Renal cortical epithelial cell (primary cell): ENCODE measurements around the gene GRB2. TPM values are rescaled to one million over a fixed set of nuclear protein-coding genes. Genes with fewer than 3 reads are reported as not detected.
A peak's percentile ranks its signal among the peaks of the same experiment; 100 is the strongest.

Experiments used
- DNase-seq: peaks from one replicate; pipeline ENCODE4 v3.0.0-alpha.2; 2011; ENCODE audit warnings: low read depth
- total RNA-seq: library from RNA; depleted of rRNA; stranded (reverse); fragments of >200 nt; gene quantifications from 2 replicates; pipeline ENCODE4 v1.2.3, GENCODE V29; 2014

The GRB2 gene
- total RNA-seq, 1 donor from 2014 or later, result 110 TPM

GRCh38 chr17:75414488-75414887 is 9.0 kb upstream of the GRB2 start:
- DNase-seq, result no peak

DNA sequence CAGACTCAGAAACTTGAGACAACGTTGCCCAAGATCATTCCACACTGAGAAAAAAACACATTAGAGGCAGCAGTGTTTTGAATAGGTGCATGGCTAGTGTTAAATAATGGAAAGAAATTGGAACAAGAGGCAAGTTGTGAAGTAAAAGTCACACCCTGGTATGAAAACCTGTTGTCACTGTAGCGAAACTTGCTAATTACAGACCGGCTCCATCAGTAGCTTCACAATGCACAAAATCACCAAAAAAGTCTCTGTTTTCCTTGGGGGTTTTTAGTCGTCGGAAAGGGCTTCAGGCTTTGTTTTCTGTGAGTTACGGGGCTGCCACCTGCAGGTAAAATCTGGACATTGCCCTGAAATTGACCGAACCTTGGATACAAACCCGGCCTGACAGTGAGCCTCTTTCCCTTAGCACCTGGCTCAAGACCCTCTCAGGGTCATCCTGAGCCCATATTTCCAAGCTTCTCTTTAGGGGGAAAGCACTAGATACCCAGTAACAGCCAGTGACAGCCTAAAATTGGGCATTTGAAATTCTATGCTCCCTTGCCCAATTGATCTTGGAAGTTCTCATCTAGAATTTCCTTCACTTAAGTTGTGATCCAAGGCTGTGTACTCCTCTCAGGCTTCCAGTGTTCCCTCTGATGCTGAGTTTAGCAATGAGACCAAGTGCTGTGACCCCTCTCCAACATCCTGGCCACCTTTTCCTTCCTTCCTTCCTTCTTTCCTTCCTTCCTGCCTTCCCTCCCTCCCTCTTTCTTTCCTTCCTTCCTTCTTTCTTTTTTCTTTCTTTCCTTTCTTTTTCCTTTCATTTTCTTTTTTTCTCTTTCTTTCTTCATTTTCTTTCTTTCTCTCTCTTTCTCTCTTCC is 7.2 kb upstream of the GRB2 start:
- DNase-seq, result peak; percentile 58

- no peak for DNase-seq
These were observed 6.0 kb upstream of the GRB2 start for GRCh38 chr17:75411328-75412067.

DNA sequence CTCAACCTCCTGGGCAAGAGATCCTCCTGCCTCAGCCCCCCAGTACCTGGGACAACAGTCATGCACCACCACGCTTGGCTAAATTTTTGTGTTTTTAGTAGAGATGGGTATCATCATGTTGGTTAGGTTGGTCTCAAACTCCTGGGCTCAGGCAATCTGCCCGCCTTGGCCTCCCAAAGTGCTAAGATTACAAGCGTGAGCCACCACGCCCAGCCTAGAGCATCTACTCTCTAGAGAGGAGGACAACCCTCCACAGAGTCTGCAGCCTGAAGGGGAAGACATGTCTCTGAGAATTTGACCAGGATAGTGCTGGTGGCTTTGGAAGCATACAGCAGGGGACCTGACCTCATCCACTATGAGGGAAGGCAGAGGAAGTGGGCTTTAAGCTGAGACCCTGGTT is 4.7 kb upstream of the GRB2 start:
- DNase-seq, result no peak

DNA sequence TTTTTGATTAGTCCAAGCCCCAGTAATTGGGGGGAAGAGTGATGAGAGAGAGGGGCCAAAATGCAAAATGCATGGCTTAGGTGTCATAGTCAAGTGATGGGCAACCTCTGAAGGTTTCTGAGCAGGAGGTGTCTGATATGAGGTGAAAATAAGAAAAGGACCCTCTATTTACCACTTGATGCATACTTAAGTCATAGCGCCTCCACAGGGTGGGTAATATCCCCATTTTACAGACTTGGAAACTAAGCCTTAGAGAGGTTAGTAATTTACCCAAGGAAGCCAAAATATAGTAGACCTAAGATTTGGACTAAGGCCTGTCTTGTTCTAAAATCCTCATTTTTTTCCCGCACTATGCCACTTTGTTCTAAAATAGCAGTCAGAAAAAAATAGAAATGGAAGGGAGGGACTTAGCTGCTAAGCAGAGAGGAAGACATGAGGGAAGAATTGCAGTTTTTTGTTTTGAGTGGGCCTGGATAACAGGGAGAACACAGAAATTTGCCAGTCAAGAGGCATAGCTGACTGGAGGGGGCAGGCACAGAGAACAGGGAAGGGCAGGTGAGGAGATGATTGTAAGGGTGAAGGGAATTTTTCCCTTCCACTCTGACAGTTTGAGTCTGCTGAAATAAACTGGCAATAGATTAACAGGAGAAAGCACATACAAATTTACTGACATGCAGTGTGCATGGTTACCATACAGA is 2.3 kb upstream of the GRB2 start:
- DNase-seq, result no peak

DNA sequence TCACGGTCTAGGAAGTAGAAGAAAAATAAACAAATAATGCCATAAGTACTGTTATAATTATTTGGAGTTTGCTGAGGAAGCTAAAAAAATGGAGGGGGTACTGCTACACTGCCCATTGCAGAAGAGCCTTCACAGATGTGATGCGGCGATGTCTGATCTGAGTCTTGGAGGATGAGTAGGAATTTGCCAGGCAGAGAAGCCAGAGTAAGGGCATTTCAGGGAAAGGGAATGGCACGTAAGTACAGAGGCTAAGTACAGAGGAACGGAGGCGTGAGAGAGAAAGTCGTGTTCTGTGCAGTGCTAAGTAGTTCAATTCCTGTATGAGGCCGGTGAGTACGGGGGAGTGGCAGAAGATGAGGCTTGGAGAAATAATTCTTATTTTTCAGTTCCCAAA is 741 bp upstream of the GRB2 start:
- DNase-seq, result no peak

DNA sequence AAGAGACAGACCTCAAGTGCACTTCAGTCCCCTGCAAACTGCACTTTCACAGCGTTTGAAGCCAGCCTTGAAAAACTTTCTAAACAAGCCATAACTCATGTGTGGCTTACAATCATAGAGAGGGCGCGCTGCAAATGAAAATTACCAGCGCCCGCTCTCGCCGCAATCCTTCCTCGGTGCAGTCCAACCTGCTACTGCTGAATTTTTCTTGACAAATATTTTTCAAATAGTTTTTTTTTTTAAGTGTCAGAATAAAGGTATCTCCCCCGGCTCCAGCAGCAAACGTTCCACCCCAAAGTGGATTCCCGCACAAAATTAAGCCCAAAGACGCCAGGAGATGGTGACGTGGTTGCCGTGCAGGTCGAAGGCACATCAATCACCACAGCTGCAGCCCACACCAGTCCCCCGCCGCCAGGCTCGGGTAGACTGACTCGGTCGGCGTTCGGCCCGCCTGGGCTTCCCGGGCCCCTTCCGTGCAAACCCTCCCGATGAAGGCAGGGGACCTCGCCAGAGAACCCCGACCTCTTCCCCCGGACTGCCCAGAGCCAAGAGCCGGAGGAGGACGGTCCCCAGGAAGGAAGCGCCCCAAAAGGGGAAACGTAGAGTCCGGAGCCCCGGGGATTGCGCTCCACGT is 630 bp downstream of the GRB2 start:
- DNase-seq, result no peak

- peak; percentile 75 for DNase-seq
These were observed 1.2 kb downstream of the GRB2 start for GRCh38 chr17:75404223-75404730.

DNA sequence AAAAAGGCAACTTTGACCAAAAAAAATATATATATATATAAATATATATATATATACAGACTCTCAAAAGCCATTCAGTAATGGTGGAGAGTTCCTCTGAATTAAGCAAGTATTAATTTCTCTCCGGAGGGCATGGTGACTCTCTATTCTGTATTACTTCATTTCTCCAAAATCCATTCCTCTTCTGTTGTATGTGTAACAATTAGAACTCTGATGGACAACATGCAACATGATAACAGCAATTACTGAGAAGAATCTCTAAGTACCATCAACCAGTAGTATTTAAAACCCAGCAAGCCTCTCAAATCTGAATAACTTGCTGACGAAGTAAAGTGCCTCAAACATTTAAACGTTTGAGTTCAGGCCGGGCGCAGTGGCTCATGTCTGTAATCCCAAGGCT is 2.3 kb downstream of the GRB2 start:
- DNase-seq, result no peak

GRCh38 chr17:75402026-75402425 is 3.5 kb downstream of the GRB2 start:
- no peak for DNase-seq

DNA sequence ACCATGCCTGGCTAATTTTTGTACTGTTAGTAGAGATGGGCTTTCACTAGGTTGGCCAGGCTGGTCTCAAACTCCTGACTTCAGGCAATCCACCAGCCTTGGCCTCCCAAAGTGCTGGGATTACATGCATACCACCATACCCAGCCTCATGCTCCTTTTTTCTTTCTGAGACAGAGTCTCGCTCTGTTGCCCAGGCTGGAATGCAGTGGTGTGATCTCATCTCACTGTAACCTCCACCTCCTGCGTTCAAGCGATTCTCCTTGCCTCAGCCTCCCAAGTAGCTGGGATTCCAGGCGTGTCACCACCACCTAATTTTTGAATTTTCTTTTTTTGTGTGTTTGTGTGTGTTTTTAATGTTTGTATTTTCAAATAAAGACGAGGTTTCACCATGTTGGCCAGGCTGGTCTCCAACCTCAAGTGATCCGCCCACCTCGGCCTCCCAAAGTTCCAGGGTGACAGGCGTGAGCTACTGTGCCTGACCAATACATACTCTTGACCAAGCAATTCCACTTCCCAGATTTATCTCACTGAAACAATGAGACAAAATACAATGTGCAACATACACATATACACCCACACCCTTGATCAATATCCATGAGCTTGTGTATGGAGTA is 5.0 kb downstream of the GRB2 start:
- peak; percentile 32 for DNase-seq

DNA sequence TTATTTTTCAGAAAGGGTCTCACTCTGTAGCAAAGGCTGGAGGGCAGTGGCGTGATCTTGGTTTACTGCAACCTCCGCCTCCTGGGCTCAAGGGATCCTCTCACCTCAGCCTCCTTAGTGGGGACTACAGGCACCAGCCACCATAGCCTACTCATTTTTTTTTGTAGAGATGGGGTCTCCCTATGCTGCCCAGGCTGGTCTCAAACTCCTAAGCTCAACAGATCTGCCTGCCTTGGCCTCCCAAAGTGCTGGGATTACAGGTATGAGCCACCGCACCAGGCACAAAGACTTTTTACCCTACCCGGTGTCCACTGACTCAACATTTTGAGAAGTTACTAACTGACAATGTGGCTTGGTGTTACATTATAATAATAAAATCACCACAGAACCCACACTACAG is 7.2 kb downstream of the GRB2 start:
- no peak for DNase-seq

- no peak for DNase-seq
These were observed 8.3 kb downstream of the GRB2 start for GRCh38 chr17:75397217-75397616.

DNA sequence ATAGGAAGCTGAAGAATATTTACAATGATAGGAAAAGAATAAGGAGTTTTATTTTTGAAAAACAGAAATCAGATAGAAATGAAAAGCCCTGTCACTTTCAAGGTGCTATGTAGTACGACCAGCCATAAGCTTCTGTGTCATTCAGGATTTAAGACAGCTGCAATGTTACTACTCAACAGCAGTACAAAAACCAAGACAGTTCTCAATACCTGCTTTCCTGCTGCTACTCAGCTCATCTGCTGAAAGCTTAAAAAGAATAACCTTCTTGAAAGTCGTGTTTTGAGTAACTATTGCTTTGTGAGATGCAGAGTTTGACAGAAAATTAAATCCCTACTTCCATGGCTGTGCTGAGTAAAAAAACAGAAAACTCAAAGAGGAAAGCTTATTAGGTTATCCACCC is 8.7 kb downstream of the GRB2 start:
- no peak for DNase-seq

DNA sequence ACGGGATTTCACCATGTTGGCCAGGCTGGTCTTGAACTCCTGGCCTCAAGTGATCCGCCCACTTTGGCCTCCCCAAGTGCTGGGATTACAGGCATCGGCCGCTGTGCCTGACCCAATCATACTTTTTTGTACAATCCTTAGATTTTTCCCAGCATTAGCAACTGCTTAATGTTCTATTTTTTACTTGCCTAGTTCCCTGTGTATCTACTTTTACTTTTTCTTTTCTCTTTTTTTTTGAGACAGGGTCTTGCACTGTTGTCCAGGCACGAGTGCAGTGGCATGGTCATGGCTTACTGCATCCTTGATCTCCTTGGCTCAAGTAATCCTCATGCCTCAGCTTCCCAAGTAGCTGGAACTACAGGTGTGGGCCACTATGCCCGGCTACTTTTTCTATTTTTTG is 9.5 kb downstream of the GRB2 start:
- DNase-seq, result no peak

DNA sequence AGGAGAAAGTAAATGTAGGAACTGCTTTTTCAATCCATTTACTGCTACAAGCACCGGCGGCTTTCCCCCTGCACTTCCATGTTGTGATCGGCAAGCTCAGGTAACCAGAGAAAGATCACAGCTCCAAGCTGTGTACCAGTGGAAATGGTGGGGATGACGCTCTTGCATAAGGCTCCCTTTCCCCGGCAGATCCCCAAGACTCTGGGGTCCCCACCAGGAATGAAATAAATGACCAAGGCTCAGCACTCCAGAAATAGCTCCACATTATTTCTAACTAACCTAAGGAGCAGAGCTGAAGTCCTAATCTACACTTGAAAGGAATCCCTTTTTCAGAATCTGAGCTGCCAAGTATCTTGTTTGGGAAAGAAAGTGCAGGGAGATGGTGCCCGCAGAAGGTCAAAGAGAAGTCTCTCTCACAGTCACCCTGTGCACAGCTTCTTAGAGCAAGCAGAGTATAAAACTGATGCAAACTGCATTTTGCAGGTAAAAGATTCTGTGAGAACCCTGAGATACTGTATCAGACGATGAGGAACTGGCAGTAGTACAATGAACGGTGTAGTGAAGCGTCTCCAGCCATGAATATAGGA is 11.1 kb downstream of the GRB2 start:
- no peak for DNase-seq

GRCh38 chr17:75393523-75394331 is 11.8 kb downstream of the GRB2 start:
- peak; percentile 93 for DNase-seq

DNA sequence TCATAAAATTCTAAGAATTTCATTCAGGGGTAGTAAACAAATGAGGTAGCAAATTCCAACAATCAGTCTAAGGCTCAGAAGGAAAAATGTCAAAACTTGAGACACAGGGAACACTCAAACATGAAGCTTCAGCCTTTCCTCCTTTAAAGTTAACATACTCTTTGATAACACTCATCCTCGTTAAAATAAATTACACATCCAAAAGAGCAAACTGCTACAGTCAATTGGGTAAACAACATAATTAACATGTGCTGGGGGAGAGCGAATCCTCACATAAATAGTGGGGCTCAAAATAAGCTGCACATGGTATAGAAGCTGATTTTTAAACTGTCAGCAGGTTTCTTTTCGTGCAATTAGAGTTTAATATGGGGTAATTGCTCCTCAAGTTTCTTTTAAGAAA is 12.9 kb downstream of the GRB2 start:
- DNase-seq, result no peak

- no peak for DNase-seq
These were observed 14.5 kb downstream of the GRB2 start for GRCh38 chr17:75390982-75391381.

GRCh38 chr17:75388476-75389030 is 16.9 kb downstream of the GRB2 start:
- DNase-seq, result no peak
